HG02798 (cell line): Measurements from ENCODE around the gene SEC14L6.

ENCODE experiments used
- ATAC-seq: cut with Tn5 transposase; IDR thresholded peaks from one replicate; pipeline ENCODE4 v1.9.1; 2021; ENCODE audit warnings: mild to moderate bottlenecking; ENCODE audit not compliant: unreplicated experiment, poor library complexity

The SEC14L6 gene

DNA sequence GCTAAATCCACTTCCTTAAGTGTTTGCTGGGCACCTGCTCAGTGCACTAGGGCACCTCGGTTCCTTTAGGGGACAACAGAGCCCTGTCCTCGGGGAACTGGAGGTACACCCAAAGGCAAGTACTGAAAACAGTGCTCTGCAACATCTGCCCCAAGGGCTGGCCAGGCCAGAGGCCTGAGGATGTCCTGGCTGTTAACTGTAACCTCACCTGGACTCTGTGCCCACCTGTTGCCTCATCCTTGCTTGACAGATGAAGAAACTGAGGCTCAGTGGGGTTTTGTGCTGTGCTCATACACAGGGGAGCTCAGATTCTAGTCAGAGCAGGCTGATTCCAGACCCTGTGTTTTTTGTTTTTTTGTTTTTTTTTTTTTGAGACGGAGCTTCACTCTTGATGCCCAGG lies 43.6 kb downstream of the SEC14L6 start:
- ATAC-seq = no peak

DNA sequence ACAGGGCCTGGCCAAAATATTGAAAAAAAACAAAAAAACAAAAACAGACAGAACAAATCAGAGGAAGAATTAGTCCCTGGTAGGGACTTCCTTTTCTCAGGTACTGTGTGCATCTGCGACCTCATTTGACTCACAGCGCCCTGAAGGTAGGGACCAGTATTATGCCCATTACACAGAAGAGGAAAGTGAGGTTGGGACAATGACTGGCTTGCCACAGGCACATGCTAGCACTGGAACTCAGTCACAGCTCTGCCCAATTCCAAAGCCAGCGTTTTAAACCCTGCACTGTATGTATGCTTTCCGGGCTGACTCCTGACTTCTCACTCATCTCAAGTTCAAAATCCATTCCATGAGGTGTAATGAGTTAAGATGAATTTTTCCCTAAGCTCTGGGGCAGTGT lies 44.4 kb downstream of the SEC14L6 start:
- ATAC-seq = no peak

DNA sequence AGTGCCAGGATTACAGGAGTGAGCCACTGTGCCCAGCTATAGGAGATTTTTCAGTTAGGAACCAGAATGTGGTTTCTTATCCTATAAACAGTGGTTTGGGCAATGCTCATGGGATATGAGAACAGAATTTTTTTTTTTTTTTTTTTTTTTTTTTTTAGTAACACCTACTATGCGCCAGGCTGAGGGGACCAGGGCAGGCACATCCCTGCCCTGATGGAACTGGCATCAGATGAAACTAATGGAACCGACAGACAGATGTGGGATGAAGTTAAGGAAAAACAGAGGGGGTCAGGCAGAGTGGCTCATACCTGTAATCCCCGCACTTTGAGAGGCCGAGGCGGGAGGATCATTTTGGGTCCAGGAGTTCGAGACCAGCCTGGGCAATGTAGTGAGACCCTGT lies 45.9 kb downstream of the SEC14L6 start:
- ATAC-seq = no peak

DNA sequence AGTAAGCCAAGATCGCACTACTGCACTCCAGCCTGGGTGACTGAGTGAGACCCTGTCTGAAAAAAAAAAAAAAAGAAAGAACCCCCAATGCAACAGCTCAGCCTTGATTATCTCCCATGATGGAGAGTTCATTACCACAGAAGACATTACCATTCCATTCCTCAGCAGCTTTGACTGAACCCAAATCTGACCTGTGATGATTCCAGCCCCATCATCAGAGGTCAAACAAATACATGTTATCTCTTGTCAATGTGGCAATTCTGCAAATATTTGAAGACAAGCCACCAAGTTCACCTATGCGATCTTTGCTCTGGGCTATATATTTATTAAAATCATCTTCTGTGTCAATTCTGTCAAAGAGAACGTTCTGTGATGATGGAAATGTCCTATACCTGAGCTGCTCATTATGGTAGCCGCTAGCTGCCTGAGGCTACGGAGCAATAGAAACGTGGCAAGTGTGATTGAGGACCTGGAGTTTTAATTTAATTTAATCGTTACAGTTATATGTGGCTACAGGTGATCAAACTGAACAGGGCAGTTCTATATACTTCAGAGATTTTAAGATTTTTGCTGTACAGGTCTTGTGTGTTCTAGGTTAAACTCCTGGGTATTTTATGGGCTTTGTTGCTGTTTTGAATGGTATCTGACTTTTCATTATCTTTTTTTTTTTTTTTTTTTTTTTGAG lies 48.9 kb downstream of the SEC14L6 start:
- no peak for ATAC-seq

DNA sequence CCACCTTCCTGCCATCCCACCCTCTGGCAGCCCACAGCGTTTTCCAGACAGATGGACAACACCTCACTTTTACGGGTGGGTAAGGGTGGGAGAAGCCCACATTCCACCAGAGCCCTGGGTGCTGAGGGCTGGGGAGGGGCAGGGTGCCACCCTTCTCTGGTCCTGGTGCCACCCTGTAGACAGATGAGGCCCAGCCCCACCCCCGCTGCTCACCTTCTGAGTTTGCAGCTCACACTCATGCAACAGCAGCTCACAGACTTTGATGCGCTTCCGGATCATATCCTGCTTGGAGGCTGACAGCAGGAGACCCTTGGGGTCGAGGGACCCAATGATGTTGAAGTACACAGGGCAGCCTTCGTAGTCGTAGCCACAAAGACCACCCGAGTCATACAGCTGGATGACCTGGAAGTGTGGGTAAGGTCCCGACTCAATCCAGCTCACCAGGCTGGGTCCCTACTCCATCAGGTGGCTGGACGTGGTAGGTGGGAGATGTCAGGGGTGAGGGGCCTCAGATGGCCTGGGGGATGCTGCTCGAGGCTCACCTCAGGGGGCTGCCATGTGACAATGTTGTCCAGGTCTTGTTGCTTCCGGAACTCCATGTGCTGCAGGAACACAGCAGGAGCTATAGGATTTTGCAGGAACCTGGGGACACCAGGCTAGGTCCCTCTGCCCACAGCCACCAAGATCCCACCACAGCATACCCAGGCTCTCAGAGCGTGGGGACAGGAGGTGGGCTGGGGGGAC lies 51.3 kb downstream of the SEC14L6 start:
- no peak for ATAC-seq

DNA sequence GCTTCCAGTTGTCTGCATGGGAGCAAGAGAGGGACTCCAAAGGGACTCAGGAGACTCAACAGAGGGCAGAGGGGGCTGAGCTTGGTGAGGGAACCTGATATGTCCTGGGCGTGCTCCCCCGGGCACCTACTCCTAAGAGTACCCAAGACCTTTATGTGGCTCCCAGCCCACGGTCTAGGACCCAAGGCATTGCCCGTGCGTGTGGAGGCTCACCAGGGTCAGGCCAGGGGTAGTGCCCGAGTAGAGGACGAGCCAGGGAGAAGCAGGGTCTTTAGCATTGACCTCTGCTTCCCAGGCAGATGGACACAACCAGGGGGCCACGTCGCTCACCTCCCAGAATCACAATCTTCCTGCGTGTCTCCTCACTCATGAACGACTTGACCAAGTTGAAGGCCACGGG lies 54.4 kb downstream of the SEC14L6 start:
- ATAC-seq = no peak

DNA sequence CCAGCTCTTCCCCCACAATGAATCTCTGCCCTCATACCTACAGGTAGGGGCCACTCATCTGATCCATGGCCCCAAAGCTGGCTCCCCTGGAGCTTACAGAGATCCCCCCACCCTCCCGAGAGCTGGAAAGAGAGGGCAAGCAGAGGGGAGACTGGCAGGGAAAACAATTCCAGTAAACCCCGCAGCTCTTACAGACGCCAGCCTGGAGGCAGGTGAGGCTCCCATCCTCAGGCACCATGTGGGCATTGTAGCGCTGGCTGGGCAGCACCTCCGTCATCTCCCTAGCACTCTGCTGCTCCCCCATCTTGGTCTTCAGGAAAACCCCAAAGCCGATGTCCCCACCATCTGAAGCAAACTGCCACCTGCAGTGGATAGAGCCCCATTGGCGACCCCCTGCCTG lies 55.2 kb downstream of the SEC14L6 start:
- no peak for ATAC-seq

DNA sequence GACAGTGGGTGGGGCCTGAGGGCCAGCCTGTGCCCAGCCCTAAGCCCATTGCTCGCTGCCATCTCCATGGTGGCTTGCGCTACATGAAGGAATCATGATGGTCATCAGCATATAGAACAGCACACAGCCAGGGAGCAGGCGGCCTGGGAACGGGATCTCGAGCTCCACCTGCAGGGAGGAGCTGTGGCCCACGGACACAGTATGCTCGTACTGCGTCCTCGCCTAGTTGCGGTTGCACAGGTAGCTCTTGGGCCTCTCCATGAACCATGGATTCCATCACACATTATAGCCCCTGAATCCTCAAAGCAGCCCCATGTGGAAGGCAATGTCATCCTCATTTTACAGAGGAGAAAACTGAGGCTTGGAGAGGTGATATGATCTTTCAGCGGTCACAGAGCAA lies 56.1 kb downstream of the SEC14L6 start:
- ATAC-seq = no peak

DNA sequence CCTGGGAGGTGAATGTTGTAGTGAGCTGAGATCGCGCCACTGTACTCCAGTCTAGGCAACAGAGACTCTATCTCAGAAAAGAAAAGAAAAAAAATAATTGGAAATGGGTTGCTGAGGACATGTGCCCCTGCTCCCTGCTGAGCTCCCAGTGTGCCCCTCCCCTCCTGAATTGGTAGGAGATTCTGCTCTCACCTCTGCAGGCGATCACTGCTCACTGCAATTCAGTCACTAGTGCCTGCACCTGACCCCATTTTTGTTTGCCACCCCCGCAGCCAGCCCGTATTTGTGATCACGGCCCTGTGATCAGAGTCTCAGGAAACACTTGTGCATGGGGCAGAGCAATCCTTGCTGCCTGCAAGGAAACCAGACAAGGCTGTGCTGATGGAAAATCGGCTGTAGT lies 58.4 kb downstream of the SEC14L6 start:
- no peak for ATAC-seq

DNA sequence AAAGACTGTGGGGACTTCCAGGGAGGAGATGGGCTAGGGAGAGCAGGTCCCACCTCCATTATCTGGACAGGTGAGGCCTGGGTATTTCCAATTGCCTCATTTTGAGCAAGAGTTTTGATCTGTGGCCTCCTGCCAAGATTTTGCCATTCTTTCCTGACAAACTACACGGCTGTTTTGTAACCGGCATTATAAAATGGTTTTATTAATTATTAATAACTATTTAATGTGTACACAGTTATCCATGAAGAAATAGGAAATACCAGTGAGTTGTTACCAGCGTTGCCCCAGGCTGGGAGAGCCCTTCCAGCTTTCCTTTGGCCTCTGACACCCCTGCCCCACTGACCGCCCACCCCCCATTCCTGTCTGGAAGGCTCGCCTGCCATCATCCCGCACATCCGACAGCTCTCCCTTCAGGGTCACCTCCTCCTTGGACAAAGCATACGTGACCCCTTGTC lies 59.9 kb downstream of the SEC14L6 start:
- no peak for ATAC-seq

DNA sequence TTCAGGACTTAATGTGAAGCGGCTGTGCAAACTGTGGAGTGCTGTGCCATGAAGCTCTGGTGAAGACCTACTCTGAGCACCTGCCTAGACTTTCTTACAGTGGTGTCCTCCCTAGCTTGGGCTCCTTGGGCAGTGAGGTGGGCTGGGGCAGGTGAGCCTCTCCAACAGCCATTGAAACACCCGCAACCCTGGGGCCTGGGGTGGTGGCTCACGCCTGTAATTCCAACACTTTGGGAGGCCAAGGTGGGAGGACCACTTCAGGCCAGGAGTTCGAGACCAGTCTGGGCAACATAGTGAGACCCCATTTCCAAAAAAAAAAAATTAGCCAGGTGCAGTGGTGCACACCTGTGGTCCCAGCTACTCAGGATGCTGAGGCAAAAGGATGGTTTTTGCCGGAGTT lies 60.4 kb downstream of the SEC14L6 start:
- no peak for ATAC-seq

DNA sequence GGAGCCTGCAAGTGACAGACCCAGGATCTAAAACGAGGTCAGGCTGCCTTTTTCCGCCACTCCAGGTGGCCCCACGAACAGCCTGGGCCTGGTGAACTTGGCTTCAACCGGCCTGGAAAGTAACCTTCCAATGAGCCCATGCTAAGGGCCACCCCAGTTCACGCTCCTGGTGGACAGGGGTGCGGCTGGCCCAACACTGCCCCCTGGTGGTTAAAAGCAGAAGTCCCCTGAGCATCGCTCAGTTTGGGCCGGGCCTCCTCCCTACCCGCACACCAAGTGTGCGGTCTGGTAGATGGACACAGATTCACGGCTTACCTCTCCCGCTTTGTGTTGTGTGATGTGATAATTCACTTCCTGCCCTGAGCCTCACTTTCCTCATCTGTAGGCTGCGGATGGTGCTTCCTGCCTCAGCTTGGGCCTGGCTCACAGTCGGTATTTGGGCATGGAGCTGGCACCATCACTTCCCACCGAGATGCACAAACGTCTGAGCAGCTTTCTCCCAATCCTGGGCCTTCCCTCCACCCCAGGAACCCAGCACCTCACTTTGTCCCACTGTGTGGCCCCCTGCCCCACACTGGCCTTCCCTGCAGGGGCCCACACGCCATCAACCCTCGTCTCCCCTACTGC lies 61.1 kb downstream of the SEC14L6 start:
- ATAC-seq = no peak

DNA sequence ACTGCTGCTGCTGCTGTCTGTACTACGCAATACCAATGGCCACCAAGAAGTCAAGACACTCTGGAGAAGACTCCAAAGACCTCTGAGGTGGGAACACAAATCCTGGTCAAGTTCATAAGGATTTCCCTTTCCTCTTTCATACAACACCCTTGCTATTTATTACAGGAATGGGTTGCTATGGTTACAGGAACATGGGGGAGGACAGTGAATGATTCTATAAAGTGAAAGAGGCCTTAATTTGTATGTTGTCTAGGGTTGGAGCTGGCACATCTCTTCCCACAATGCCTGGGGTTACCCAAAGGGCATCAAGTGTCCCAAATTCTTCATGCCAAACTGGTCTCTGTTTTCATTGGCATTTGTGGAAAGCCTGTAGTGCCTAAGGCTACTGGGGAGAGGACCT lies 63.4 kb downstream of the SEC14L6 start:
- ATAC-seq = no peak

DNA sequence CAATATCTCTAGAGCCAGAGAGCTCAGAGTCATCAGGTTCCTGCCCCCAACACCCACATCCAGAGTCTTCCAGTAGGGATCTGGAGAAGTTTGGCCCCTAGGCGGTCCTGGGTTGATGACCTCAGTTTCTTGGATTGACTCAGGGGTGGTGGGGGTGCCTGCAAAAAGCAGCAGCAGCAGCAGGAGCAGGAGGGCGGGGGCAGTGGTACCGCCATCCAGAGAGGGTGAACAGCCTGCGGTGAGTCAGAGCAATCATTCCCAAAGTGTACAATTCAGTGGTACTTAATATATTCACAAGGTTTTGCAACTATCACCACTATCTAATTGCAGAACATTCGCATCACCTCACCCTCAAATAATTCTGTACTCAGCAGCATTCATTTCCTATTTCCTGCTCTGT lies 64.8 kb downstream of the SEC14L6 start:
- no peak for ATAC-seq

DNA sequence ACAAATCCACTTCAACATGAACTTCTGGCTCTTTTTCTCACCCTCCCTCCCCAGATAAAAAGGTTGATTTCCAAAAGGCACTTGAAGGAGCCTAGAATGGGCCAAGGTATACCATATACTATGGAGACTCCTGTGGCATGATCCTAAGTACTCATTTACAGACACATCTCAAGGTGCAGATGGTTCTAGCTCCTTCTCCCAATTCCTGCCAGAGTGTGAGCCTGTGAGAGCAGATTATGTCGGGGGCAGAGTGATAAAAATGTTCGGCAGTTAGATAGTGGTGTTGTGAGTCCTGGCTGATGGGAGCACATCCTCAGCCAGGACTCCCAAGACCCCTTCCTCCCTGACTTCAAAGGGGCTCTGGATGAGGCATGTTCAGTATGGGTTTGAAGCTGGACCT lies 66.6 kb downstream of the SEC14L6 start:
- no peak for ATAC-seq

DNA sequence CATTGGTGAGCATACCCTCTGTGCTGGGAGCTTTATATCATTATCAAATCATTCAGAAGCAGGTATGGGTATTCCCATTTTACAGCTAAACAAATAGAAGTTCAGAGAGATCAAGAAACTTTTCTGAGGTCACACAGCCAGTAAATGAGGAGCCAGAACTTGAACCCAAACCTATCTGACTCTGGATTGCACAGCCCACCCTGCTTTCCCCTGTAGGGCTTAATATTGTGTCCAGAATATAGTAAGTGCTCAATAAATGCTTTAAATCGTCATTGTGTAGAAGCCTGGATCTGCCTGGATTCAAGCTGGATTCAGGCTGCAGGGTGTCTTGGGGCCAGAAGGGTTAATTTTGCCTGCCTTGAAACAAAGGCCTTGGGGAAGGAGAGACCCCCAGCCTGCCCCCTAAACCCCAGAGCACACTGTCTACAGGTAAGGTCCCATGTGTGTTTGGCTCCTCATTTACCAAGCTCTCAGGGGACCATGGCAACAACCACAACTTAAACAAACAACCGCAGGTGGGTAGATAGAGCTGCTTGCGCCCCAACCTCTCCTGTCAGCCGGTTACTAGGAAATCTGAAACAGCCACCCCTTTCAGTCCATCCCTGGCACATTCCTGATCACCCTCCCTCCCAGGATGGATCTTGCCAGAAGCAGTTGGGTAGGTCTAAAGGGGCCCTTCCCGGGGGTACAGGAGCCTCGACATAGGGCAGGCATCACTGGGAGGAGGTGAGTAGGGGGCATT lies 71.7 kb downstream of the SEC14L6 start:
- no peak for ATAC-seq

DNA sequence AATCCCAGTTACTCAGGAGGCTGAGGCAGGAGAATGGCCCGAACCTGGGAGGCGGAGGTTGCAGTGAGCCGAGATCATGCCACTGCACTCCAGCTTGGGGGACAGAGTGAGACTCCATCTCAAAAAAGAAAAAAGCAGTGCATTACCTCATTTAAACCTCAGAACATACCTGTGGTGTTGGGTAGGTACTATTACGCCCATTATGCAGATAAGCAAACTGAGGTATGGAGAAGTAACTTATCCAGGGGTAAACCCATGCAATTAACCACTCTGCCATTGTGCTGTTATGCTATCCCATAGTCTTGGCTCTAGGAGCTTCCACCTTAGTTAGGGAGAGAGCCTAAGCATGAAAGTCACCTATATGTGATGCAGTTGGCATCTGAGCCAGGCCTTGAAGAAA lies 72.4 kb downstream of the SEC14L6 start:
- no peak for ATAC-seq

DNA sequence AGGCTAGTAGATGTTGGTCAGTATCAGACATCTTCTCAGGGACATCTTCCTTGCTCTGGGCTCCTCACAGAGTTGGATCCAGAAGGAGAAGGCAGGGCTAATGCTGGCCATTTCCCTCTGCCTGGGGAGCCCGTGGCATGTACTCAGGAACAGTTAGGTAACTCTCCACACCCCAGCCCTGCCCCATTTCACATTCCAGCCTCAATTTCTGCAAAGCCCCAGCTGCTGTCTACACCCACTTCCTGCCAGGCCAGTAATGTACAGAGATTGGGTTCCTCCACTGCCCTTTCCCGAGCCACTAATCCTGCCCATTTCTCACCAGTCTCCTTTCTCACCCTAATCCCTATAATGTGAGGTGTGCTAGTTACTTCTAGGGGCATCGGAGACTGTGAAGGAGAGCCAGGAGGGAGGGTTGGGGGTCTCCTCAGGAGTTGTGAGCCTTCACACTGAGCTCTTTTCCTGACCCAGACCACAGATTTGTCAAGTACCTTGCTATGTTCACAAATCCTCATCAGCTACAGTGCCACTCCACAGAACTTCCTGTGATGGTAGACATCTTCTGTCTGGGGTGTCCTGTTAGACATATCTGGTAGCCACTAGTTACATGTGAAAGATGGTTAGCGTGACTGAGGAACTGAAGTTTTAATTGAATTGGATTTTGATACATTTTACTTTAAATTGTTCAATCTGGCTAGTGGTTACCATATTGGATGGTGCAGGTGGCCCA lies 73.4 kb downstream of the SEC14L6 start:
- no peak for ATAC-seq
